ENCODE measurements around the gene INIP.
A peak's percentile ranks its signal among the peaks of the same experiment; 100 is the strongest.

The INIP gene

GRCh38 chr9:112717661-112718331 is at the start of gene INIP:
Gene INIP, minus strand, starts transcription at chr9:112718117. Its CDS starts 1,632 bp downstream, at chr9:112716485.
- peak; percentile 82 for DNase-seq

GRCh38 chr9:112765281-112765680 is 47.4 kb upstream of the INIP start:
- DNase-seq = no peak

GRCh38 chr9:112764837-112765236 is 46.9 kb upstream of the INIP start:
- no peak for DNase-seq

- DNase-seq = no peak
Observed at GRCh38 chr9:112764344-112764743, 46.4 kb upstream of the INIP start.

GRCh38 chr9:112762726-112763518 is 45.0 kb upstream of the INIP start:
- no peak for DNase-seq

- DNase-seq = no peak
Observed at GRCh38 chr9:112761912-112762655, 44.2 kb upstream of the INIP start.

- no peak for DNase-seq
Observed at GRCh38 chr9:112760821-112761220, 42.9 kb upstream of the INIP start.

- no peak for DNase-seq
Observed at GRCh38 chr9:112757940-112758339, 40.0 kb upstream of the INIP start.

- no peak for DNase-seq
Observed at GRCh38 chr9:112757282-112757883, 39.5 kb upstream of the INIP start.

- no peak for DNase-seq
Observed at GRCh38 chr9:112755675-112756074, 37.8 kb upstream of the INIP start.

- no peak for DNase-seq
Observed at GRCh38 chr9:112755016-112755427, 37.1 kb upstream of the INIP start.

- no peak for DNase-seq
Observed at GRCh38 chr9:112754578-112754977, 36.7 kb upstream of the INIP start.

- DNase-seq = no peak
Observed at GRCh38 chr9:112753725-112754124, 35.8 kb upstream of the INIP start.

GRCh38 chr9:112752334-112753125 is 34.6 kb upstream of the INIP start:
- DNase-seq = no peak

GRCh38 chr9:112751056-112751795 is 33.3 kb upstream of the INIP start:
- DNase-seq = no peak

- no peak for DNase-seq
Observed at GRCh38 chr9:112750764-112751055, 32.8 kb upstream of the INIP start.

GRCh38 chr9:112750016-112750763 is 32.3 kb upstream of the INIP start, which contains the start of gene SNX30:
Gene SNX30, plus strand, starts transcription at chr9:112750760. Its CDS starts 242 bp downstream, at chr9:112751002.
- peak; percentile 16 for DNase-seq

GRCh38 chr9:112747094-112747493 is 29.2 kb upstream of the INIP start:
- no peak for DNase-seq

GRCh38 chr9:112744177-112744576 is 26.3 kb upstream of the INIP start:
- no peak for DNase-seq

GRCh38 chr9:112743216-112743836 is 25.4 kb upstream of the INIP start:
- DNase-seq = no peak

- DNase-seq = no peak
Observed at GRCh38 chr9:112734892-112735291, 17.0 kb upstream of the INIP start.

Data from NCI-H2081 treated with DMSO at 0.1 percent for 48 hours (cell line).